ENCODE data around the gene SUSD6. TPM values are rescaled to one million over a fixed set of nuclear protein-coding genes. Genes with fewer than 3 reads are reported as not detected.

Gene SUSD6
- total RNA-seq, 1 donor from 2014 or later = 34.7 TPM

GRCh38 chr14:69749956-69750355 is 138.6 kb downstream of the SUSD6 start:
- no peak overlapping the region for H3K4me3 Mint-ChIP-seq
- H3K27ac Mint-ChIP-seq = no peak overlapping the region
- no peaks in the 10 kb centered on the region for H3K9me3 Mint-ChIP-seq
- H3K4me1 Mint-ChIP-seq = no peaks in the 10 kb centered on the region
- no peak for DNase-seq (ENCODE audit: low spot score in 2 of 2, unreplicated experiment in 2 of 2)
- H3K36me3 Mint-ChIP-seq = no peaks in the 10 kb centered on the region
- H3K27me3 Mint-ChIP-seq (ENCODE audit: low read depth) = peaks cover 3% of the 10 kb centered on the region
- TF ChIP-seq, protein P1, sequence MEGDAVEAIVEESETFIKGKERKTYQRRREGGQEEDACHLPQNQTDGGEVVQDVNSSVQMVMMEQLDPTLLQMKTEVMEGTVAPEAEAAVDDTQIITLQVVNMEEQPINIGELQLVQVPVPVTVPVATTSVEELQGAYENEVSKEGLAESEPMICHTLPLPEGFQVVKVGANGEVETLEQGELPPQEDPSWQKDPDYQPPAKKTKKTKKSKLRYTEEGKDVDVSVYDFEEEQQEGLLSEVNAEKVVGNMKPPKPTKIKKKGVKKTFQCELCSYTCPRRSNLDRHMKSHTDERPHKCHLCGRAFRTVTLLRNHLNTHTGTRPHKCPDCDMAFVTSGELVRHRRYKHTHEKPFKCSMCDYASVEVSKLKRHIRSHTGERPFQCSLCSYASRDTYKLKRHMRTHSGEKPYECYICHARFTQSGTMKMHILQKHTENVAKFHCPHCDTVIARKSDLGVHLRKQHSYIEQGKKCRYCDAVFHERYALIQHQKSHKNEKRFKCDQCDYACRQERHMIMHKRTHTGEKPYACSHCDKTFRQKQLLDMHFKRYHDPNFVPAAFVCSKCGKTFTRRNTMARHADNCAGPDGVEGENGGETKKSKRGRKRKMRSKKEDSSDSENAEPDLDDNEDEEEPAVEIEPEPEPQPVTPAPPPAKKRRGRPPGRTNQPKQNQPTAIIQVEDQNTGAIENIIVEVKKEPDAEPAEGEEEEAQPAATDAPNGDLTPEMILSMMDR (IDR thresholded peaks at IDR 0.05; ENCODE audit: unreplicated experiment) = no peak

GRCh38 chr14:69750495-69750894 is 139.1 kb downstream of the SUSD6 start:
- Mint-ChIP-seq H3K36me3 (no peaks in the 10 kb centered on the region), H3K27ac (no peak overlapping the region), H3K4me3 (no peak overlapping the region), H3K27me3 (ENCODE audit: low read depth) (peaks cover 3% of the 10 kb centered on the region), H3K9me3 (no peaks in the 10 kb centered on the region), H3K4me1 (no peaks in the 10 kb centered on the region)
- no peak for DNase-seq (ENCODE audit: low spot score in 2 of 2, unreplicated experiment in 2 of 2)
- TF ChIP-seq, protein P1 (IDR thresholded peaks at IDR 0.05; ENCODE audit: unreplicated experiment) = no peak

DNA sequence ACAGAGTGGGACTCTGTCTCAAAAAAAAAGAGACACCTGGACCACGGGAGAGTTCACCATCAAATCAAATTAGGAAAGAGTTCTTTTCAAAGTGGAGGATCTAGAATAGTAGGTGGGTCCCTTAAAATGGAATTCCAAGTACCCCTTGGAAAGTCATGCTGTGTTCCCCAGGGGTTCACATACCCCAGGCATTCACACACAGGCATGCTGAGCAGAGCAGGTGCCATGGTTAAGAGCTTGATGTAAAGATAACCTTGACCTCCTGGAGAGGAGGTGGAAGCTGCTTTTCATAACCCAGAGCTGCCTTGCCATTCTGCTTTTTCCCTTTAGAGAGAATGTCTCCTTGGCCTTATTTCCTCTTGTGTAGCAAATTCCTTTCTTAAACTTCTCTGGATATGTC is 141.4 kb downstream of the SUSD6 start:
- H3K9me3 Mint-ChIP-seq = no peaks in the 10 kb centered on the region
- TF ChIP-seq, protein P1 (IDR thresholded peaks at IDR 0.05; ENCODE audit: unreplicated experiment) = no peak
- H3K4me1 Mint-ChIP-seq = no peaks in the 10 kb centered on the region

GRCh38 chr14:69753860-69754259 is 142.5 kb downstream of the SUSD6 start:
- TF ChIP-seq, protein P1 (IDR thresholded peaks at IDR 0.05; ENCODE audit: unreplicated experiment) = no peak
- H3K36me3 Mint-ChIP-seq = no peaks in the 10 kb centered on the region
- H3K9me3 Mint-ChIP-seq = no peaks in the 10 kb centered on the region
- peaks cover 3% of the 10 kb centered on the region for H3K27me3 Mint-ChIP-seq (ENCODE audit: low read depth)
- no peak overlapping the region for H3K27ac Mint-ChIP-seq
- no peak for DNase-seq (ENCODE audit: low spot score in 2 of 2, unreplicated experiment in 2 of 2)
- H3K4me3 Mint-ChIP-seq = no peak overlapping the region
- no peaks in the 10 kb centered on the region for H3K4me1 Mint-ChIP-seq

More for the DNA sequence above, 141.4 kb downstream of the SUSD6 start:
- Mint-ChIP-seq H3K36me3 (no peaks in the 10 kb centered on the region), H3K4me3 (no peak overlapping the region), H3K27me3 (ENCODE audit: low read depth) (peaks cover 3% of the 10 kb centered on the region), H3K27ac (no peak overlapping the region)
- DNase-seq (ENCODE audit: low spot score in 2 of 2, unreplicated experiment in 2 of 2) = no peak

GRCh38 chr14:69754487-69754886 is 143.1 kb downstream of the SUSD6 start:
- Mint-ChIP-seq H3K9me3 (no peaks in the 10 kb centered on the region), H3K4me3 (no peak overlapping the region), H3K4me1 (no peaks in the 10 kb centered on the region), H3K27ac (no peak overlapping the region), H3K36me3 (no peaks in the 10 kb centered on the region), H3K27me3 (ENCODE audit: low read depth) (peaks cover 1% of the 10 kb centered on the region)
- no peak for DNase-seq (ENCODE audit: low spot score in 2 of 2, unreplicated experiment in 2 of 2)
- TF ChIP-seq, protein P1 (IDR thresholded peaks at IDR 0.05; ENCODE audit: unreplicated experiment) = no peak

- Mint-ChIP-seq H3K9me3 (no peaks in the 10 kb centered on the region), H3K27ac (no peak overlapping the region), H3K27me3 (ENCODE audit: low read depth) (peaks cover 1% of the 10 kb centered on the region), H3K4me1 (no peaks in the 10 kb centered on the region), H3K36me3 (no peaks in the 10 kb centered on the region), H3K4me3 (no peak overlapping the region)
- no peak for DNase-seq (ENCODE audit: low spot score in 2 of 2, unreplicated experiment in 2 of 2)
- TF ChIP-seq, protein P1 (IDR thresholded peaks at IDR 0.05; ENCODE audit: unreplicated experiment) = no peak
These were observed 143.9 kb downstream of the SUSD6 start for GRCh38 chr14:69755296-69755695.

Data from mesothelial cell of epicardium (in vitro differentiated cells).